Measurements from ENCODE around the gene WDR87. TPM values are rescaled to one million over a fixed set of nuclear protein-coding genes. Genes with fewer than 3 reads are reported as not detected.

The WDR87 gene
- total and polyA plus RNA-seq, 3 experiments from 2014 or later, result not detected

GRCh38 chr19:37909661-37910199, 3.3 kb upstream of the WDR87 start:
- H3K27me3 ChIP-seq (ENCODE audit: insufficient read depth, low read length, poor library complexity, severe bottlenecking), result no peaks in the 10 kb centered on the region
- no peak overlapping the region for H3K27ac Mint-ChIP-seq
- no peaks in the 10 kb centered on the region for H3K36me3 ChIP-seq (ENCODE audit: insufficient read depth, low read length)
- no peaks in the 10 kb centered on the region for H3K27me3 Mint-ChIP-seq
- H3K36me3 Mint-ChIP-seq, result peaks cover 0 to 4% (median 2%) of the 10 kb centered on the region in 3 donors
- ChIA-PET POLR2A (no interaction called here), CTCF (no interaction called here)
- H3K27ac ChIP-seq (ENCODE audit: low read depth, low read length), result no peak overlapping the region
- no peak overlapping the region for H3K4me3 ChIP-seq (ENCODE audit: low read length)
- DNase-seq, result no peak
- H3K9me3 Mint-ChIP-seq, result no peaks in the 10 kb centered on the region
- H3K4me1 ChIP-seq (ENCODE audit: insufficient read depth, low read length), result peaks cover 21% of the 10 kb centered on the region
- peak overlapping the region in 2 of 7 donors; percentile 57 to 67 for H3K4me3 Mint-ChIP-seq
- H3K9me3 ChIP-seq (ENCODE audit: low read length), result no peaks in the 10 kb centered on the region
- H3K4me1 Mint-ChIP-seq, result peaks cover 33 to 51% (median 51%) of the 10 kb centered on the region in 3 donors

GRCh38 chr19:37907735-37908455, 1.5 kb upstream of the WDR87 start:
- Mint-ChIP-seq H3K4me3 (peak overlapping the region; percentile 64 to 95 (median 82)), H3K27ac (peak overlapping the region in 4 of 8 donors; percentile 43 to 82 (median 44)), H3K36me3 (peaks cover 0 to 4% (median 2%) of the 10 kb centered on the region in 3 donors), H3K4me1 (peaks cover 30 to 45% (median 42%) of the 10 kb centered on the region in 3 donors), H3K27me3 (no peaks in the 10 kb centered on the region), H3K9me3 (no peaks in the 10 kb centered on the region)
- H3K36me3 ChIP-seq (ENCODE audit: insufficient read depth, low read length), result no peaks in the 10 kb centered on the region
- no peaks in the 10 kb centered on the region for H3K9me3 ChIP-seq (ENCODE audit: low read length)
- no peak for DNase-seq
- peak overlapping the region; percentile 87 for H3K27ac ChIP-seq (ENCODE audit: low read depth, low read length)
- CTCF ChIA-PET, result interaction anchor here (0.8 to 2.4 kb wide), 6 partner anchors 10 to 428 kb away, joined by 3 to 9 read pairs (median 4); partner anchors contain the start of genes CATSPERG and ZNF573
- H3K4me3 ChIP-seq (ENCODE audit: low read length), result peak overlapping the region; percentile 99
- H3K27me3 ChIP-seq (ENCODE audit: insufficient read depth, low read length, poor library complexity, severe bottlenecking), result no peaks in the 10 kb centered on the region
- peaks cover 21% of the 10 kb centered on the region for H3K4me1 ChIP-seq (ENCODE audit: insufficient read depth, low read length)
- POLR2A ChIA-PET, result interaction anchor here (0.5 to 0.9 kb wide), 3 partner anchors 140 to 426 kb away, joined by 3 to 7 read pairs (median 5); no protein-coding TSS in a partner anchor

GRCh38 chr19:37906869-37907734, 708 bp upstream of the WDR87 start, which contains the start of gene SIPA1L3:
TSS of gene SIPA1L3 (plus strand) at chr19:37907208. CDS start at chr19:38081566, 174,358 bp downstream.
- CTCF ChIA-PET, result interaction anchor here (0.8 to 2.4 kb wide), 8 partner anchors 9 to 495 kb away, joined by 3 to 9 read pairs (median 4); partner anchors contain the start of genes CATSPERG, FAM98C and ZNF573

GRCh38 chr19:37903096-37903495, 3.3 kb downstream of the WDR87 start:
- no peaks in the 10 kb centered on the region for H3K27me3 ChIP-seq (ENCODE audit: insufficient read depth, low read length, poor library complexity, severe bottlenecking)
- H3K4me3 ChIP-seq (ENCODE audit: low read length), result no peak overlapping the region
- ChIA-PET POLR2A (no interaction called here), CTCF (interaction anchor here (0.7 to 3.0 kb wide), 19 partner anchors 9 to 1029 kb away, joined by 3 to 12 read pairs (median 5); partner anchors contain the start of genes CATSPERG, FAM98C and PSMD8)
- Mint-ChIP-seq H3K27me3 (no peaks in the 10 kb centered on the region), H3K27ac (peak overlapping the region in 4 of 8 donors; percentile 33 to 71 (median 48)), H3K4me3 (peak overlapping the region in 1 of 7 donors; percentile 88), H3K36me3 (peaks cover 0 to 4% (median 0%) of the 10 kb centered on the region in 3 donors), H3K9me3 (no peaks in the 10 kb centered on the region), H3K4me1 (peaks cover 12 to 17% (median 14%) of the 10 kb centered on the region in 3 donors)
- DNase-seq, result no peak
- H3K27ac ChIP-seq (ENCODE audit: low read depth, low read length), result no peak overlapping the region
- peaks cover 11% of the 10 kb centered on the region for H3K4me1 ChIP-seq (ENCODE audit: insufficient read depth, low read length)
- H3K9me3 ChIP-seq (ENCODE audit: low read length), result no peaks in the 10 kb centered on the region
- H3K36me3 ChIP-seq (ENCODE audit: insufficient read depth, low read length), result no peaks in the 10 kb centered on the region

More at GRCh38 chr19:37906869-37907734, 708 bp upstream of the WDR87 start, which contains the start of gene SIPA1L3:
- H3K4me1 Mint-ChIP-seq, result peaks cover 24 to 40% (median 35%) of the 10 kb centered on the region in 3 donors
- H3K27ac ChIP-seq (ENCODE audit: low read depth, low read length), result peak within 1 kb of the TSS; percentile 87
- peaks cover 0 to 4% (median 0%) of the 10 kb centered on the region in 3 donors for H3K36me3 Mint-ChIP-seq
- no peaks in the 10 kb centered on the region for H3K9me3 Mint-ChIP-seq
- no peaks in the 10 kb centered on the region for H3K36me3 ChIP-seq (ENCODE audit: insufficient read depth, low read length)
- H3K27me3 Mint-ChIP-seq, result no peaks in the 10 kb centered on the region
- H3K27ac Mint-ChIP-seq, result peak within 1 kb of the TSS; percentile 70 to 98 (median 84)
- DNase-seq, result peak; percentile 86 to 93 (median 89)
- H3K4me1 ChIP-seq (ENCODE audit: insufficient read depth, low read length), result peaks cover 21% of the 10 kb centered on the region
- peak within 1 kb of the TSS; percentile 91 to 98 (median 93) for H3K4me3 Mint-ChIP-seq
- H3K4me3 ChIP-seq (ENCODE audit: low read length), result peak within 1 kb of the TSS; percentile 99
- POLR2A ChIA-PET, result interaction anchor here (0.6 to 1.2 kb wide), 5 partner anchors 127 to 467 kb away, joined by 3 to 10 read pairs (median 5); partner anchors contain the start of genes CATSPERG, PSMD8 and ZNF573
- no peaks in the 10 kb centered on the region for H3K9me3 ChIP-seq (ENCODE audit: low read length)
- H3K27me3 ChIP-seq (ENCODE audit: insufficient read depth, low read length, poor library complexity, severe bottlenecking), result no peaks in the 10 kb centered on the region

GRCh38 chr19:37902668-37903067, 3.7 kb downstream of the WDR87 start:
- no peaks in the 10 kb centered on the region for H3K36me3 ChIP-seq (ENCODE audit: insufficient read depth, low read length)
- ChIA-PET CTCF (interaction anchor here (0.6 to 3.0 kb wide), 22 partner anchors 9 to 1029 kb away, joined by 3 to 12 read pairs (median 4); partner anchors contain the start of genes CATSPERG, FAM98C and PSMD8), POLR2A (no interaction called here)
- Mint-ChIP-seq H3K27ac (peak overlapping the region in 5 of 8 donors; percentile 37 to 77 (median 60)), H3K36me3 (peaks cover 0 to 4% (median 0%) of the 10 kb centered on the region in 3 donors), H3K9me3 (no peaks in the 10 kb centered on the region), H3K4me3 (peak overlapping the region in 1 of 7 donors; percentile 88), H3K27me3 (no peaks in the 10 kb centered on the region), H3K4me1 (peaks cover 10 to 12% (median 10%) of the 10 kb centered on the region in 3 donors)
- H3K4me3 ChIP-seq (ENCODE audit: low read length), result no peak overlapping the region
- no peaks in the 10 kb centered on the region for H3K9me3 ChIP-seq (ENCODE audit: low read length)
- H3K4me1 ChIP-seq (ENCODE audit: insufficient read depth, low read length), result peaks cover 7% of the 10 kb centered on the region
- H3K27me3 ChIP-seq (ENCODE audit: insufficient read depth, low read length, poor library complexity, severe bottlenecking), result no peaks in the 10 kb centered on the region
- no peak overlapping the region for H3K27ac ChIP-seq (ENCODE audit: low read depth, low read length)
- DNase-seq, result peak; percentile 60 to 83 (median 65)

- H3K9me3 ChIP-seq (ENCODE audit: low read length), result no peaks in the 10 kb centered on the region
- CTCF ChIA-PET, result interaction anchor here (0.6 to 1.9 kb wide), 3 partner anchors 87 to 326 kb away, joined by 4 to 7 read pairs (median 4); no protein-coding TSS in a partner anchor
- Mint-ChIP-seq H3K4me3 (no peak overlapping the region), H3K4me1 (no peaks in the 10 kb centered on the region), H3K27me3 (no peaks in the 10 kb centered on the region), H3K27ac (no peak overlapping the region), H3K9me3 (no peaks in the 10 kb centered on the region), H3K36me3 (no peaks in the 10 kb centered on the region)
- no peaks in the 10 kb centered on the region for H3K36me3 ChIP-seq (ENCODE audit: insufficient read depth, low read length)
- POLR2A ChIA-PET, result no interaction called here
- H3K27ac ChIP-seq (ENCODE audit: low read depth, low read length), result no peak overlapping the region
- DNase-seq, result no peak
- no peaks in the 10 kb centered on the region for H3K4me1 ChIP-seq (ENCODE audit: insufficient read depth, low read length)
- H3K4me3 ChIP-seq (ENCODE audit: low read length), result no peak overlapping the region
- no peaks in the 10 kb centered on the region for H3K27me3 ChIP-seq (ENCODE audit: insufficient read depth, low read length, poor library complexity, severe bottlenecking)
These were observed 6.4 kb downstream of the WDR87 start for GRCh38 chr19:37899966-37900365.

- POLR2A ChIA-PET, result no interaction called here
- H3K9me3 ChIP-seq (ENCODE audit: low read length), result no peaks in the 10 kb centered on the region
- Mint-ChIP-seq H3K27me3 (no peaks in the 10 kb centered on the region), H3K9me3 (no peaks in the 10 kb centered on the region), H3K36me3 (no peaks in the 10 kb centered on the region), H3K4me1 (no peaks in the 10 kb centered on the region), H3K27ac (peak overlapping the region in 2 of 8 donors; percentile 32 to 63), H3K4me3 (no peak overlapping the region)
- no peak overlapping the region for H3K27ac ChIP-seq (ENCODE audit: low read depth, low read length)
- CTCF ChIA-PET, result interaction anchor here (0.6 to 3.4 kb wide), 3 partner anchors 7 to 241 kb away, joined by 4 to 9 read pairs (median 4); partner anchors contain the start of genes SIPA1L3 and WDR87
- H3K4me1 ChIP-seq (ENCODE audit: insufficient read depth, low read length), result no peaks in the 10 kb centered on the region
- no peaks in the 10 kb centered on the region for H3K36me3 ChIP-seq (ENCODE audit: insufficient read depth, low read length)
- DNase-seq, result no peak
- no peak overlapping the region for H3K4me3 ChIP-seq (ENCODE audit: low read length)
- no peaks in the 10 kb centered on the region for H3K27me3 ChIP-seq (ENCODE audit: insufficient read depth, low read length, poor library complexity, severe bottlenecking)
These were observed 6.9 kb downstream of the WDR87 start for GRCh38 chr19:37899453-37899852.

Measured in CD8-positive, alpha-beta memory T cell (primary cell).